HepG2 (cell line): ENCODE results near the gene CIROP. TPM values are rescaled to one million over a fixed set of nuclear protein-coding genes. Genes with fewer than 3 reads are reported as not detected.
A peak's percentile ranks its signal among the peaks of the same experiment; 100 is the strongest.

Experiments
- AGO1 ChIP-seq: fragments of 200-400 bp; formaldehyde crosslinking; IDR thresholded peaks from 2 replicates; pipeline ENCODE4 v1.6.1; 2017; ENCODE audit warnings: mild to moderate bottlenecking, low read depth, low read length, moderate library complexity; ENCODE audit not compliant: poor library complexity, severe bottlenecking
- ATAD3A ChIP-seq: sonication (generic); formaldehyde crosslinking; IDR thresholded peaks from 2 replicates; pipeline ENCODE4 v1.4.0; 2020; ENCODE audit warnings: missing genetic modification reagents
- BCL6 ChIP-seq: IDR thresholded peaks from 2 replicates; pipeline ENCODE4 v1.6.1; 2016; ENCODE audit warnings: missing genetic modification reagents, missing compliant biosample characterization
- DMAP1 ChIP-seq: IDR thresholded peaks from 2 replicates; pipeline ENCODE4 v1.6.1; 2016
- GATA4 ChIP-seq: sonication (generic); IDR thresholded peaks from 2 replicates; pipeline ENCODE4 v1.6.1; 2016; ENCODE audit warnings: antibody characterized with exemption, low read depth, borderline replicate concordance
- GPN1 ChIP-seq: sonication (generic); formaldehyde crosslinking; IDR thresholded peaks from 2 replicates; pipeline ENCODE4 v1.5.1; 2020; ENCODE audit warnings: missing genetic modification reagents, borderline replicate concordance
- KDM1A ChIP-seq: IDR thresholded peaks from 2 replicates; pipeline ENCODE4 v1.6.1; 2016; ENCODE audit warnings: missing compliant biosample characterization
- KLF11 ChIP-seq: IDR thresholded peaks from 2 replicates; pipeline ENCODE4 v1.6.1; 2016; ENCODE audit warnings: missing compliant biosample characterization
- KLF9 ChIP-seq: IDR thresholded peaks from 2 replicates; pipeline ENCODE4 v1.6.1; 2016; ENCODE audit warnings: low read depth
- MEIS2 ChIP-seq: sonication (generic); formaldehyde crosslinking; IDR thresholded peaks from 2 replicates; pipeline ENCODE4 v1.9.0; 2021; ENCODE audit warnings: mild to moderate bottlenecking, missing genetic modification reagents
- MXD4 ChIP-seq: IDR thresholded peaks from 2 replicates; pipeline ENCODE4 v1.6.1; 2016; ENCODE audit warnings: mild to moderate bottlenecking, missing biosample characterization, missing genetic modification reagents
- NCOA5 ChIP-seq: sonication (generic); formaldehyde crosslinking; IDR thresholded peaks from 2 replicates; pipeline ENCODE4 v1.4.0; 2020; ENCODE audit warnings: missing genetic modification reagents
- NR1H2 ChIP-seq: sonication (generic); formaldehyde crosslinking; IDR thresholded peaks from 2 replicates; pipeline ENCODE4 v1.8.1; 2022; ENCODE audit warnings: low read depth, missing genetic modification reagents, borderline replicate concordance
- RFXANK ChIP-seq: IDR thresholded peaks from 2 replicates; pipeline ENCODE4 v1.6.1; 2016
- SALL1 ChIP-seq: sonication (generic); formaldehyde crosslinking; IDR thresholded peaks from 2 replicates; pipeline ENCODE4 v1.8.0; 2022; ENCODE audit warnings: mild to moderate bottlenecking, missing genetic modification reagents
- SRSF4 ChIP-seq: fragments of 200-400 bp; formaldehyde crosslinking; IDR thresholded peaks from one replicate; pipeline ENCODE4 v1.6.1; 2018; ENCODE audit warnings: mild to moderate bottlenecking, low read depth, low read length, moderate library complexity; ENCODE audit not compliant: poor library complexity, severe bottlenecking
- TBX2 ChIP-seq: sonication (generic); formaldehyde crosslinking; IDR thresholded peaks from 2 replicates; pipeline ENCODE4 v1.5.0; 2020; ENCODE audit warnings: missing genetic modification reagents, mild to moderate bottlenecking, borderline replicate concordance
- TGIF2 ChIP-seq: IDR thresholded peaks from 2 replicates; pipeline ENCODE4 v1.6.1; 2016; ENCODE audit warnings: control low read depth, missing compliant biosample characterization
- XRCC5 ChIP-seq: fragments of 200-400 bp; formaldehyde crosslinking; optimal IDR thresholded peaks from 2 replicates; pipeline ENCODE3; 2017; ENCODE audit warnings: mild to moderate bottlenecking, low read length
- ZBTB21 ChIP-seq: sonication (generic); formaldehyde crosslinking; IDR thresholded peaks from 2 replicates; pipeline ENCODE4 v1.4.0; 2020; ENCODE audit warnings: missing genetic modification reagents
- ZBTB33 ChIP-seq: sonication (generic); formaldehyde crosslinking; IDR thresholded peaks from 2 replicates; pipeline ENCODE4 v1.4.0; 2020; ENCODE audit warnings: missing genetic modification reagents
- ZBTB42 ChIP-seq: sonication (generic); formaldehyde crosslinking; IDR thresholded peaks from 2 replicates; pipeline ENCODE4 v1.5.0; 2020; ENCODE audit warnings: mild to moderate bottlenecking, missing genetic modification reagents
- ZFP62 ChIP-seq: sonication (generic); formaldehyde crosslinking; IDR thresholded peaks from 2 replicates; pipeline ENCODE4 v1.4.0; 2020; ENCODE audit warnings: missing genetic modification reagents
- ZHX1 ChIP-seq: sonication (generic); formaldehyde crosslinking; IDR thresholded peaks from 2 replicates; pipeline ENCODE4 v1.8.1; 2022; ENCODE audit warnings: low read depth, mild to moderate bottlenecking, missing genetic modification reagents
- ZMYM2 ChIP-seq: sonication (generic); formaldehyde crosslinking; IDR thresholded peaks from 2 replicates; pipeline ENCODE4 v1.8.0; 2022; ENCODE audit warnings: mild to moderate bottlenecking, missing genetic modification reagents
- ZNF576 ChIP-seq: sonication (generic); formaldehyde crosslinking; IDR thresholded peaks from 2 replicates; pipeline ENCODE4 v1.4.0; 2020; ENCODE audit warnings: mild to moderate bottlenecking, missing genetic modification reagents
- ZNF691 ChIP-seq: sonication (generic); formaldehyde crosslinking; IDR thresholded peaks from 2 replicates; pipeline ENCODE4 v1.4.0; 2020; ENCODE audit warnings: missing genetic modification reagents, low read depth, mild to moderate bottlenecking, borderline replicate concordance
- polyA plus RNA-seq, 8 experiments: library from polyadenylated mRNA; depleted of rRNA in 3 of 8; stranded (reverse) in 7 of 8; unstranded in 1 of 8; fragments of >200 nt; fragmentation: Illumina TruSeq in 4 of 8; extraction: Trizol in 4 of 8; gene quantifications; 2 replicates each; pipeline versions ENCODE4 v1.2.1 to v1.2.3, GENCODE V29; 2011 to 2016; ENCODE audit warnings: low read depth in 4 of 8, missing spikeins in 1 of 8, mixed read lengths in 1 of 8; ENCODE audit not compliant: insufficient read depth in 1 of 8
- total RNA-seq, 5 experiments: library from RNA; depleted of rRNA; stranded (reverse); fragments of >200 nt; fragmentation: Illumina TruSeq; extraction: Trizol; gene quantifications; 2 replicates each; pipeline ENCODE4 v1.2.3, GENCODE V29; 2016; ENCODE audit warnings: low read depth in 1 of 5

Gene CIROP
- total and polyA plus RNA-seq, 2 of the 13 experiments (the other 11 are each of a cell fraction or from before 2014, with no cell fraction given), result 0.07 TPM; not detected in 1

- TF ChIP-seq GPN1 (CRISPR knock-in tag), result peak; percentile 95
- peak; percentile 95; the same call in 1 of the 2 replicates for TF ChIP-seq DMAP1 (CRISPR knock-in tag)
- TF ChIP-seq ZHX1 (CRISPR knock-in tag), result peak; percentile 99
- peak; percentile 98 for TF ChIP-seq SALL1
- TF ChIP-seq ZMYM2 (CRISPR knock-in tag), result no peak
- TF ChIP-seq AGO1, result peak; percentile 86
- TF ChIP-seq ZFP62 (CRISPR knock-in tag), result peak; percentile 96; the same call in 1 of the 2 replicates
- peak; percentile 93; the same call in 1 of the 2 replicates for TF ChIP-seq ZNF576
- peak; percentile 57 for TF ChIP-seq GATA4
- peak; percentile 92 for TF ChIP-seq TBX2 (CRISPR knock-in tag)
- peak; percentile 77 for TF ChIP-seq ATAD3A (CRISPR knock-in tag)
- TF ChIP-seq TGIF2 (CRISPR knock-in tag), result peak; percentile 76
- peak; percentile 98 for TF ChIP-seq ZNF691 (CRISPR knock-in tag)
- peak; percentile 83 for TF ChIP-seq MXD4 (CRISPR knock-in tag)
- peak; percentile 67 for TF ChIP-seq ZBTB21 (CRISPR knock-in tag)
- 0 out of 2 replicates have a peak, but pooled peaks have one; percentile 1 for TF ChIP-seq KDM1A
- TF ChIP-seq SRSF4, result peak; percentile 61
- TF ChIP-seq NR1H2 (CRISPR knock-in tag), result peak; percentile 94; the same call in 1 of the 2 replicates
- TF ChIP-seq ZBTB33 (CRISPR knock-in tag), result no peak; the same call in none of the 2 replicates
- TF ChIP-seq RFXANK (CRISPR knock-in tag), result peak; percentile 66; the same call in 1 of the 2 replicates
- TF ChIP-seq NCOA5, result peak; percentile 81; the same call in 1 of the 2 replicates
- peak; percentile 78 for TF ChIP-seq XRCC5
- TF ChIP-seq MEIS2 (CRISPR knock-in tag), result peak; percentile 95
- peak; percentile 72; the same call in 1 of the 2 replicates for TF ChIP-seq BCL6 (CRISPR knock-in tag)
- no peak for TF ChIP-seq KLF9 (CRISPR knock-in tag)
- TF ChIP-seq ZBTB42 (CRISPR knock-in tag), result peak; percentile 87; the same call in 1 of the 2 replicates
- TF ChIP-seq KLF11, result peak; percentile 82; the same call in 1 of the 2 replicates
Measured at GRCh38 chr14:23094666-23095195, 10.1 kb downstream of the CIROP start, which contains the start of gene ACIN1 (continued).
